Activated B cell treated with CpG ODN at 0.5 μM for 24 hours (primary cell): Measurements from ENCODE around the gene HRH2. TPM values are rescaled to one million over a fixed set of nuclear protein-coding genes. Genes with fewer than 3 reads are reported as not detected.
A peak's percentile ranks its signal among the peaks of the same experiment; 100 is the strongest.

Experiments
- ATAC-seq: fragments of 200-7000 bp; cut with Tn5 transposase; one replicate; pipeline ENCODE4 v1.10.0; 2021; ENCODE audit warnings: low read depth, mild to moderate bottlenecking, moderate library complexity
- CTCF ChIA-PET: fragments of 350-600 bp; sonication (Branson Sonifier 250); formaldehyde crosslinking; loops from one replicate; lab custom pipeline; 2021; ENCODE audit warnings: antibody characterized with exemption; lab: Charles Lee
- POLR2A ChIA-PET: fragments of 350-600 bp; sonication (Branson Sonifier 250); formaldehyde crosslinking; loops from one replicate; lab custom pipeline; 2021; ENCODE audit warnings: antibody characterized with exemption; lab: Charles Lee
- DNase-seq: peaks from one replicate; pipeline ENCODE4 v3.0.0; 2022
- H3K27ac Mint-ChIP-seq: one replicate; pipeline ENCODE4 v1.8.0; 2020; ENCODE audit warnings: mixed read lengths
- H3K27me3 Mint-ChIP-seq: one replicate; pipeline ENCODE4 v1.8.0; 2021; ENCODE audit warnings: mixed read lengths
- H3K36me3 Mint-ChIP-seq: one replicate; pipeline ENCODE4 v1.8.0; 2021; ENCODE audit warnings: low read depth, mixed read lengths
- H3K4me1 Mint-ChIP-seq: one replicate; pipeline ENCODE4 v1.8.0; 2021; ENCODE audit warnings: mixed read lengths
- H3K4me3 Mint-ChIP-seq: one replicate; pipeline ENCODE4 v1.8.0; 2020; ENCODE audit warnings: mild to moderate bottlenecking, mixed read lengths
- H3K9me3 Mint-ChIP-seq: one replicate; pipeline ENCODE4 v1.8.0; 2020; ENCODE audit warnings: mixed read lengths
- intact Hi-C: fragments of 100-400 bp; cut with micrococcal nuclease; formaldehyde crosslinking; loops from one replicate; pipeline ENCODE4 v1.15.1; 2024
- total RNA-seq: library from RNA; stranded (reverse); gene quantifications from 2 replicates; pipeline ENCODE4 v1.2.3, GENCODE V29; 2022
- TF ChIP-seq, protein P1 (sequence below): fragments of 200-600 bp; IDR thresholded peaks from one replicate; pipeline ENCODE4 v1.8.0; 2022; ENCODE audit warnings: antibody characterized with exemption, mild to moderate bottlenecking

Gene HRH2
- total RNA-seq, 1 donor from 2014 or later = not detected

DNA sequence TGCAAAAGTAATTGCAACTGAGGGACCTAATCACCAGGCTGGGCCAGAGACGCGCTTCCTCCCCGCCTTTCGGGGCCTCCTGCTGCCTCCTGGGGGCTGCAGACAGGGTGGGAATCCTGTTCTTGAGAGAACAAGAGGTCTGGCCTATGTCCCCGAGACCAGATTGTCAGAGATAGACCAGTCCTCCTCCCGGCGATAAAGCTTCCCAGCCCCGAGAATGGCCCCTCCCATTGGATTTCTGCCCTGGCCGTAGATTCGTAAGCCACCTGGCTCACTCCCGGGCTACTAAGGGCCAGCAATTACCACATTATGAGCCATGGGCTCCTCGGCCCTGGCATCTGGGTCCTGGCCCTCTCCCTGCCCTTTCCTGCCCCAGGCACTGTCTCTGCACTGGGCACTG is 70.4 kb downstream of the HRH2 start:
- TF ChIP-seq, protein P1, sequence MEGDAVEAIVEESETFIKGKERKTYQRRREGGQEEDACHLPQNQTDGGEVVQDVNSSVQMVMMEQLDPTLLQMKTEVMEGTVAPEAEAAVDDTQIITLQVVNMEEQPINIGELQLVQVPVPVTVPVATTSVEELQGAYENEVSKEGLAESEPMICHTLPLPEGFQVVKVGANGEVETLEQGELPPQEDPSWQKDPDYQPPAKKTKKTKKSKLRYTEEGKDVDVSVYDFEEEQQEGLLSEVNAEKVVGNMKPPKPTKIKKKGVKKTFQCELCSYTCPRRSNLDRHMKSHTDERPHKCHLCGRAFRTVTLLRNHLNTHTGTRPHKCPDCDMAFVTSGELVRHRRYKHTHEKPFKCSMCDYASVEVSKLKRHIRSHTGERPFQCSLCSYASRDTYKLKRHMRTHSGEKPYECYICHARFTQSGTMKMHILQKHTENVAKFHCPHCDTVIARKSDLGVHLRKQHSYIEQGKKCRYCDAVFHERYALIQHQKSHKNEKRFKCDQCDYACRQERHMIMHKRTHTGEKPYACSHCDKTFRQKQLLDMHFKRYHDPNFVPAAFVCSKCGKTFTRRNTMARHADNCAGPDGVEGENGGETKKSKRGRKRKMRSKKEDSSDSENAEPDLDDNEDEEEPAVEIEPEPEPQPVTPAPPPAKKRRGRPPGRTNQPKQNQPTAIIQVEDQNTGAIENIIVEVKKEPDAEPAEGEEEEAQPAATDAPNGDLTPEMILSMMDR = no peak
- H3K27ac Mint-ChIP-seq = no peak overlapping the region
- peaks cover 36% of the 10 kb centered on the region for H3K27me3 Mint-ChIP-seq
- H3K9me3 Mint-ChIP-seq = no peaks in the 10 kb centered on the region
- H3K36me3 Mint-ChIP-seq = no peaks in the 10 kb centered on the region
- ATAC-seq (no peak), DNase-seq (no peak)
- ChIA-PET CTCF (interaction anchor here (2.0 to 2.4 kb wide), 2 partner anchors 16 to 932 kb away, joined by 5 to 9 read pairs; no protein-coding TSS in a partner anchor), POLR2A (no interaction called here)
- intact Hi-C loops = loop anchor here (5.0 kb wide), 2 partner anchors 174 to 849 kb away; no protein-coding TSS in a partner anchor
- H3K4me1 Mint-ChIP-seq = peaks cover 5% of the 10 kb centered on the region
- no peak overlapping the region for H3K4me3 Mint-ChIP-seq

DNA sequence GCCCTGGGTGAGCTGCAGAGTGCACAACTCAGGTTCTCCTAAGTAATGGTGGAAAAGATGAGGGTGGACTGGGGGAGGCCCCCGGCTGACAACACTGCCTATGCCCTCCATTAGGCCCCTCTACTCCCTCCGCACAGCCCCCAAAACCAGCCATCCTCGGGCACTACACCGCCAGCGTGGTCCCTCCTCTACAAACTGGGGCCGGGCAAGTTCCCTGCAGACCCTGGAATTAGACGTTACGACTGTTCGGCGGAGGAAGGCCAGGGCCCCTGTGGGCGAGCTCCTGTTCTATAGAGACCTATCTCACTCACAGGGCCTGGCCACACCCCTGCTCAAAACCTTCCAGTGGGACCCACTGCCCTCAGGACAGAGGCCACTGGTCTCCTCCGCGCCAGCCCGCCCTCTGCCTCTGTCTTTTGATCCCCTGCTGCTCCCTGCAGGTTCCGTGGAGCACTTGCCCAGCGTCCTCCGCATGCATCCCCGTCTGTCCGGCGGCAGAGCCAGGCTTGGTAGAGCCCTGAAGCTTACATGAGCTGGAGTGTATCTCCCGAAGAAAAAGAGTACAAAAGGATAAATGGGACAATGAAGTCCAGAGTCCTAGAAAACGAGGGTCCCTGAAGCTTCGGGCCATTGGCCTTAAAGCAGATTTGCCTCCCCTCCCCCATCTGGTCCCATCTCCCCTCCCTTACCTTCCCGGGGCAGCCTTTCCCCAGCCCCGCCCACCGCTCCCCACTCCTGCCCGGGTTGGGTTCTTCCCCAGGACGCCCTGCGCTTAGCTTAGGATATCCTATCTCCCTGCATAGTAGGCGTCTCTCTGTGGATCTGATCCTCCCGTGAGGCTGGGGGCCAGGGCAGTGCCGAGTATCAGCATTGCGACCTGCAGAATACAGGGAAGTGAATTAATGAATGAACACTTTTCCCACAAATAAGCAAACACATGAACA is 71.3 kb downstream of the HRH2 start:
- intact Hi-C loops = loop anchor here (5.0 kb wide), 2 partner anchors 173 to 848 kb away; no protein-coding TSS in a partner anchor
- ATAC-seq = no peak

DNA sequence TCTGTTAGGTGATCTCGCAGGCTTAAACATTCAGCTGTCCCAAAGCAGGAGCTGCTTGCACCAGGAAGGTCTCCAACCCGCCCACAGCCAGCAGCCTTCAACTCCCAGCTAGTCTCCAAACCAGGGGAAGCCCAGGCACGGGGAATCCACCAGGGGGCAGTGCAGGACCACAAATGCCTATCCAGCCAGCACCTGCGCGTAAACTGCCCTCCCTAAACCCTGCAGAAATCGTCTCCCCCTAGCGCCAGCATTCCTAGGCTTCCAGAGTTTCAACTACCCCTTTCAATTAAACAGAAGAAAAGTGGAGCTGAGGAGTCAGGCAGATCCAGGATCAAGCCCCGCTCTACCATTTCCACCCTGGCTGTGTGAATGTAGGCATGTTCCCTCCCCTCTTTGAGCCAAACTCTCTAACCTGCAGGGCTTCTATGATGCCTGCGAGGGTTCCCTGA is 72.0 kb downstream of the HRH2 start:
- Mint-ChIP-seq H3K4me3 (no peak overlapping the region), H3K9me3 (no peaks in the 10 kb centered on the region), H3K27me3 (peaks cover 46% of the 10 kb centered on the region), H3K4me1 (peaks cover 5% of the 10 kb centered on the region), H3K27ac (no peak overlapping the region), H3K36me3 (no peaks in the 10 kb centered on the region)
- ChIA-PET POLR2A (no interaction called here), CTCF (interaction anchor here (0.7 to 2.4 kb wide), 11 partner anchors 10 to 1384 kb away, joined by 3 to 9 read pairs (median 3); no protein-coding TSS in a partner anchor)
- peak; percentile 74 for DNase-seq
- TF ChIP-seq, protein P1 = no peak
- peak; percentile 71 for ATAC-seq
- intact Hi-C loops = loop anchor here (2.0 to 5.0 kb wide), 4 partner anchors 172 to 1227 kb away; no protein-coding TSS in a partner anchor

More for the DNA sequence above, 71.3 kb downstream of the HRH2 start:
- H3K4me1 Mint-ChIP-seq = peaks cover 5% of the 10 kb centered on the region
- H3K27ac Mint-ChIP-seq = no peak overlapping the region
- H3K9me3 Mint-ChIP-seq = no peaks in the 10 kb centered on the region
- TF ChIP-seq, protein P1 = no peak
- no peaks in the 10 kb centered on the region for H3K36me3 Mint-ChIP-seq
- POLR2A ChIA-PET = no interaction called here
- H3K4me3 Mint-ChIP-seq = no peak overlapping the region
- DNase-seq = no peak
- H3K27me3 Mint-ChIP-seq = peaks cover 41% of the 10 kb centered on the region
- CTCF ChIA-PET = interaction anchor here (0.7 to 2.4 kb wide), 10 partner anchors 10 to 1385 kb away, joined by 3 to 9 read pairs (median 3); no protein-coding TSS in a partner anchor

DNA sequence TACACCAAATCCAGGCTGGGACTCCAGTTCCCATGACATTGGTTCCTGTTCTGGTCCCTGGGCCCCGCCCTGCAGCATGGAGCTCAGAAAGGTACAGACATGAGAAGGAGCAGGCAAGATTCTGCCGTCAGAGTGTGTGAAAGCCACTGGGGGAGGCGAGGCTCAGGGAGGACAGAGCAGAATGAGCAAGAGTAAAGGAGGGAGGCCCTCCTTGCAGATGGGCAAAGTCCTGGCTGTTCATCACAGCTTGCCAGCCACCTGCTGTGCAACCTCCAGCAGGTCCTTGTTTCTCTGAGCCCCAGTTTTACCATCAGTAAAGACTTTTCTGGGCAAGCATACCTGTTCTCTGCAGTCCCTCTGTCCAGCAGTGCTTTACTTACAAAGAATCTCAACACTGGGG is 73.3 kb downstream of the HRH2 start:
- intact Hi-C loops = loop anchor here (2.0 to 5.0 kb wide), 2 partner anchors 930 to 1226 kb away; no protein-coding TSS in a partner anchor
- no peak overlapping the region for H3K27ac Mint-ChIP-seq
- TF ChIP-seq, protein P1 = no peak
- no peak overlapping the region for H3K4me3 Mint-ChIP-seq
- H3K27me3 Mint-ChIP-seq = peaks cover 47% of the 10 kb centered on the region
- CTCF ChIA-PET = no interaction called here
- no peak for ATAC-seq
- no peak for DNase-seq
- POLR2A ChIA-PET = no interaction called here
- H3K36me3 Mint-ChIP-seq = no peaks in the 10 kb centered on the region
- no peaks in the 10 kb centered on the region for H3K9me3 Mint-ChIP-seq
- peaks cover 5% of the 10 kb centered on the region for H3K4me1 Mint-ChIP-seq
